Measurements from ENCODE around the gene KDM5C.

KDM5C gene

DNA sequence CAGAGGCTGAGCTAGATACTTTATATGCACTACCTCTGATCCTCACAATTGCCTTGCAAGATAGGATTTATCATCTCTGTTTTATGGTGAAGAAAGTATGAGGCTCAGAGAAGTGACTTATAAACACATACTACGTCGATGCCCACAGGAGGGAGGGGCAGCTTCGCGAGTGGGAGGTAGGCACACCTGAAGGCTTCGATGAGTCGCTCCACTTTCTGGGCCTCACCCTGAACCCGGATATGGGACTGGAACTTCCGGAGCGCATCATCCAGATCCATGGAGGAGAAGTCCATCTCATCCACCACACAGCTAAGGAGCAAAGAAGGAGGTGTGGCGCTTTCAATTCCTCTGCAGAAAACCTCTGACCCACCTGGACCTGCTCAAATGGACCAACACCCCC, 22.9 kb upstream of the KDM5C start:
- no peak for TF ChIP-seq EGR1 (IDR thresholded peaks at IDR 0.05)

DNA sequence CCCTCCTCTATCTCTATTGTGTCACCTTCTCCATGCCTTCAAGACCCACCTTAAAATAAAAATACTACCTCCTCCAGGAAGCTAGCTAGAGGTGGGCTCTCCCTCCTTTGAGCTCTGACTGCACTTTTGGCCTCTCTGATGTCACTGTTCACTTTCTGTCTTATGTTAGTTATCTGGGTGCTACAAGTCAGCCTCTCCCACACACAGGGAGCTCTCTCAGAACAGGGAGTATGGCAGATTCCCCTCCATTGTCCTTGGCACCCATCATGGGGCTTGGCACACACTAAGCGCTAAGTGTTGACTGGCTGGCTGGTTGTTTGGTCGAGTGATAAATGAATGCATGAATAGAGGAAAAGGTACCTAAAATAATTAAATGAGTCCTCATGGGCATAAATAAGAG, 21.2 kb upstream of the KDM5C start:
- TF ChIP-seq, protein P1, sequence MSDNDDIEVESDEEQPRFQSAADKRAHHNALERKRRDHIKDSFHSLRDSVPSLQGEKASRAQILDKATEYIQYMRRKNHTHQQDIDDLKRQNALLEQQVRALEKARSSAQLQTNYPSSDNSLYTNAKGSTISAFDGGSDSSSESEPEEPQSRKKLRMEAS (IDR thresholded peaks at IDR 0.05) = no peak
- no peak for TF ChIP-seq TAF1 (IDR thresholded peaks at IDR 0.05; ENCODE audit: low read depth)
- TF ChIP-seq EGR1 (IDR thresholded peaks at IDR 0.05) = no peak
- no peak for TF ChIP-seq TCF12 (IDR thresholded peaks at IDR 0.05; ENCODE audit: low read depth)
- no peak for TF ChIP-seq RAD21 (IDR thresholded peaks at IDR 0.05; ENCODE audit: low read depth)
- TF ChIP-seq, protein P2, sequence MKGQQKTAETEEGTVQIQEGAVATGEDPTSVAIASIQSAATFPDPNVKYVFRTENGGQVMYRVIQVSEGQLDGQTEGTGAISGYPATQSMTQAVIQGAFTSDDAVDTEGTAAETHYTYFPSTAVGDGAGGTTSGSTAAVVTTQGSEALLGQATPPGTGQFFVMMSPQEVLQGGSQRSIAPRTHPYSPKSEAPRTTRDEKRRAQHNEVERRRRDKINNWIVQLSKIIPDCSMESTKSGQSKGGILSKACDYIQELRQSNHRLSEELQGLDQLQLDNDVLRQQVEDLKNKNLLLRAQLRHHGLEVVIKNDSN (IDR thresholded peaks at IDR 0.05) = no peak
- no peak for TF ChIP-seq ZBTB7A (IDR thresholded peaks at IDR 0.05; ENCODE audit: low read depth)
- TF ChIP-seq EP300 (IDR thresholded peaks at IDR 0.05; ENCODE audit: borderline replicate concordance) = no peak

DNA sequence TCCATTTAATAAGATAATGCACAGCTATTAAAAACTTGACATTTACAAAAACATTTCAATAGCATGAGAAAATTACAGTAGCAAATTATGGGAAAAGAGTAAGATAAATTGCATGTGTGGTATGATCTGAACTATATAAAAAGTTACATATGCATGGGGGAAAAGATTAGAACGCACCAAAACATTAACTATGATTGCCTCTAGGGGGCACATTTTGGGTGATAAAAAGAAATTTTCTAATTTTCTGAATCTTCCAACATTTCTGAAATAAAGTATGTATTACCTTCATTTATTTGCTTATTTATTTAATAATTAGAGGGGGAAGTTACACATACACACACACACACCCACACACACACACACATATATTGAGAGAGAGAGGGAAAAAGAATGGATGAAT, 19.6 kb upstream of the KDM5C start:
- TF ChIP-seq CEBPB (IDR thresholded peaks at IDR 0.05) = no peak
- TF ChIP-seq YY1 (IDR thresholded peaks at IDR 0.05; ENCODE audit: low read depth) = no peak
- TF ChIP-seq, protein P2 (IDR thresholded peaks at IDR 0.05) = no peak
- TF ChIP-seq EGR1 (IDR thresholded peaks at IDR 0.05) = no peak
- TF ChIP-seq TAF1 (IDR thresholded peaks at IDR 0.05; ENCODE audit: low read depth) = no peak
- no peak for TF ChIP-seq ZBTB7A (IDR thresholded peaks at IDR 0.05; ENCODE audit: low read depth)
- no peak for TF ChIP-seq CREB1 (IDR thresholded peaks at IDR 0.05; ENCODE audit: low read depth)
- TF ChIP-seq FOXM1 (IDR thresholded peaks at IDR 0.05; ENCODE audit: borderline replicate concordance, low read depth) = no peak
- TF ChIP-seq, protein P1 (IDR thresholded peaks at IDR 0.05) = no peak
- no peak for TF ChIP-seq NFIC (IDR thresholded peaks at IDR 0.05)

DNA sequence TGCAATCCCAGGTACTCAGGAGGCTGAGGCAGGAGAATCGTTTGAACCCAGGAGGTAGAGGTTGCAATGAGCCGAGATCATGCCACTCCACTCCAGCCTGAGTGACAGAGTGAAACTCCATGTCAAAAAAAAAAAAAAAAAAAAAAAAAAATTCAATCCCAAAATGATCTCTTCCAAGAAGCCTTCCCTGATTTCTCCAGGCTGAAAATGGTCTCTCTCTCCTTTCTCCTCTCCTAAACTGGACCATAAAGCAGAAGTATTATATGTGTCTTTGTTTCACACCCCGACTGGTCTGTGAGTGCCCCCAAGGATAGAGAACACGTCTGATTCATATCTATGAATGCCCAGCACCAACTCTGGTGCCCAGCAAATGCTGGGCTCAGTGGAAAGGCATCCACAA, 17.3 kb upstream of the KDM5C start:
- TF ChIP-seq CREB1 (IDR thresholded peaks at IDR 0.05; ENCODE audit: low read depth) = no peak
- no peak for TF ChIP-seq ZBTB7A (IDR thresholded peaks at IDR 0.05; ENCODE audit: low read depth)
- TF ChIP-seq RAD21 (IDR thresholded peaks at IDR 0.05; ENCODE audit: low read depth) = no peak
- TF ChIP-seq YY1 (IDR thresholded peaks at IDR 0.05; ENCODE audit: low read depth) = no peak
- TF ChIP-seq TCF12 (IDR thresholded peaks at IDR 0.05; ENCODE audit: low read depth) = no peak
- no peak for TF ChIP-seq NFIC (IDR thresholded peaks at IDR 0.05)
- TF ChIP-seq, protein P3, sequence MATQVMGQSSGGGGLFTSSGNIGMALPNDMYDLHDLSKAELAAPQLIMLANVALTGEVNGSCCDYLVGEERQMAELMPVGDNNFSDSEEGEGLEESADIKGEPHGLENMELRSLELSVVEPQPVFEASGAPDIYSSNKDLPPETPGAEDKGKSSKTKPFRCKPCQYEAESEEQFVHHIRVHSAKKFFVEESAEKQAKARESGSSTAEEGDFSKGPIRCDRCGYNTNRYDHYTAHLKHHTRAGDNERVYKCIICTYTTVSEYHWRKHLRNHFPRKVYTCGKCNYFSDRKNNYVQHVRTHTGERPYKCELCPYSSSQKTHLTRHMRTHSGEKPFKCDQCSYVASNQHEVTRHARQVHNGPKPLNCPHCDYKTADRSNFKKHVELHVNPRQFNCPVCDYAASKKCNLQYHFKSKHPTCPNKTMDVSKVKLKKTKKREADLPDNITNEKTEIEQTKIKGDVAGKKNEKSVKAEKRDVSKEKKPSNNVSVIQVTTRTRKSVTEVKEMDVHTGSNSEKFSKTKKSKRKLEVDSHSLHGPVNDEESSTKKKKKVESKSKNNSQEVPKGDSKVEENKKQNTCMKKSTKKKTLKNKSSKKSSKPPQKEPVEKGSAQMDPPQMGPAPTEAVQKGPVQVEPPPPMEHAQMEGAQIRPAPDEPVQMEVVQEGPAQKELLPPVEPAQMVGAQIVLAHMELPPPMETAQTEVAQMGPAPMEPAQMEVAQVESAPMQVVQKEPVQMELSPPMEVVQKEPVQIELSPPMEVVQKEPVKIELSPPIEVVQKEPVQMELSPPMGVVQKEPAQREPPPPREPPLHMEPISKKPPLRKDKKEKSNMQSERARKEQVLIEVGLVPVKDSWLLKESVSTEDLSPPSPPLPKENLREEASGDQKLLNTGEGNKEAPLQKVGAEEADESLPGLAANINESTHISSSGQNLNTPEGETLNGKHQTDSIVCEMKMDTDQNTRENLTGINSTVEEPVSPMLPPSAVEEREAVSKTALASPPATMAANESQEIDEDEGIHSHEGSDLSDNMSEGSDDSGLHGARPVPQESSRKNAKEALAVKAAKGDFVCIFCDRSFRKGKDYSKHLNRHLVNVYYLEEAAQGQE (IDR thresholded peaks at IDR 0.05; ENCODE audit: low read depth) = no peak
- TF ChIP-seq, protein P2 (IDR thresholded peaks at IDR 0.05) = no peak
- no peak for TF ChIP-seq FOXM1 (IDR thresholded peaks at IDR 0.05; ENCODE audit: borderline replicate concordance, low read depth)
- TF ChIP-seq TAF1 (IDR thresholded peaks at IDR 0.05; ENCODE audit: low read depth) = no peak
- no peak for TF ChIP-seq EGR1 (IDR thresholded peaks at IDR 0.05)
- no peak for TF ChIP-seq EP300 (IDR thresholded peaks at IDR 0.05; ENCODE audit: borderline replicate concordance)
- TF ChIP-seq TEAD4 (IDR thresholded peaks at IDR 0.05) = no peak
- TF ChIP-seq, protein P1 (IDR thresholded peaks at IDR 0.05) = no peak
- TF ChIP-seq CEBPB (IDR thresholded peaks at IDR 0.05) = no peak

DNA sequence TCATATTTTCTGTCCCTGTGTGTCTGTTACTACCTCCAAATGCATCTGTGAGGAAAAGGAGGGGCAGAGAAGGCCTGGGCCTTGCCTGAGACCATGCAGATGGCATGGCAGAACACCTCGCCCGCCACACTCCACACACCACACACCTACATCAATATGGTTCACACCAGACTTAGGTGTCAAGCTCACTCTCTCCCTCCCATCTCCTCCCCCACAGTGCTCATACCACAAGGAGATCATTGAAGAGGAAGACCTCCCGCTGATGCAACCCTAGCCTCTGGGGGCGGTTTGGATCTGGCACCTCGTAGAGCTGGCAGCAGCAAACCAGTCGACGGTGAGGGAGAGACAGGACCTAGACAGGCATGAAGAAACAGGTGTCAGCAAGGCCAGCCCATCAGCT, 16.6 kb upstream of the KDM5C start:
- TF ChIP-seq CREB1 (IDR thresholded peaks at IDR 0.05; ENCODE audit: low read depth) (no peak), EGR1 (IDR thresholded peaks at IDR 0.05) (no peak), RAD21 (IDR thresholded peaks at IDR 0.05; ENCODE audit: low read depth) (no peak), TCF12 (IDR thresholded peaks at IDR 0.05; ENCODE audit: low read depth) (no peak), CEBPB (IDR thresholded peaks at IDR 0.05) (no peak), EP300 (IDR thresholded peaks at IDR 0.05; ENCODE audit: borderline replicate concordance) (no peak), ZBTB7A (IDR thresholded peaks at IDR 0.05; ENCODE audit: low read depth) (no peak), TAF1 (IDR thresholded peaks at IDR 0.05; ENCODE audit: low read depth) (no peak)
- TF ChIP-seq, protein P2 (IDR thresholded peaks at IDR 0.05) = no peak
- TF ChIP-seq, protein P3 (IDR thresholded peaks at IDR 0.05; ENCODE audit: low read depth) = no peak
- TF ChIP-seq, protein P1 (IDR thresholded peaks at IDR 0.05) = no peak
